ENCODE measurements around the gene LRRC37B.

- TF ChIP-seq, protein P1, sequence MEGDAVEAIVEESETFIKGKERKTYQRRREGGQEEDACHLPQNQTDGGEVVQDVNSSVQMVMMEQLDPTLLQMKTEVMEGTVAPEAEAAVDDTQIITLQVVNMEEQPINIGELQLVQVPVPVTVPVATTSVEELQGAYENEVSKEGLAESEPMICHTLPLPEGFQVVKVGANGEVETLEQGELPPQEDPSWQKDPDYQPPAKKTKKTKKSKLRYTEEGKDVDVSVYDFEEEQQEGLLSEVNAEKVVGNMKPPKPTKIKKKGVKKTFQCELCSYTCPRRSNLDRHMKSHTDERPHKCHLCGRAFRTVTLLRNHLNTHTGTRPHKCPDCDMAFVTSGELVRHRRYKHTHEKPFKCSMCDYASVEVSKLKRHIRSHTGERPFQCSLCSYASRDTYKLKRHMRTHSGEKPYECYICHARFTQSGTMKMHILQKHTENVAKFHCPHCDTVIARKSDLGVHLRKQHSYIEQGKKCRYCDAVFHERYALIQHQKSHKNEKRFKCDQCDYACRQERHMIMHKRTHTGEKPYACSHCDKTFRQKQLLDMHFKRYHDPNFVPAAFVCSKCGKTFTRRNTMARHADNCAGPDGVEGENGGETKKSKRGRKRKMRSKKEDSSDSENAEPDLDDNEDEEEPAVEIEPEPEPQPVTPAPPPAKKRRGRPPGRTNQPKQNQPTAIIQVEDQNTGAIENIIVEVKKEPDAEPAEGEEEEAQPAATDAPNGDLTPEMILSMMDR (IDR thresholded peaks at IDR 0.05) = no peak
- no peak for TF ChIP-seq POLR2A (IDR thresholded peaks at IDR 0.05)
These were observed 93.9 kb downstream of the LRRC37B start for GRCh38 chr17:32100971-32101631.
